Activated CD8-positive, alpha-beta memory T cell treated with anti-CD3 and anti-CD28 coated beads for 48 hours (primary cell): ENCODE data around the gene COL6A2.
"Not testable (repeated sequence)": the region's sequence is repeated elsewhere in the genome, so short reads cannot be mapped to it uniquely, and the experiment has no call there.

ENCODE experiments used
- DNase-seq, 3 experiments: peaks; one replicate each; pipeline ENCODE4 v3.0.0-alpha.2; 2020; ENCODE audit warnings: low read depth in 2 of 3, low spot score in 2 of 3

Gene COL6A2

GRCh38 chr21:46060596-46061061 lies 37.3 kb upstream of the COL6A2 start:
- peak in 1 of 3 experiments; percentile 44 for DNase-seq

DNA sequence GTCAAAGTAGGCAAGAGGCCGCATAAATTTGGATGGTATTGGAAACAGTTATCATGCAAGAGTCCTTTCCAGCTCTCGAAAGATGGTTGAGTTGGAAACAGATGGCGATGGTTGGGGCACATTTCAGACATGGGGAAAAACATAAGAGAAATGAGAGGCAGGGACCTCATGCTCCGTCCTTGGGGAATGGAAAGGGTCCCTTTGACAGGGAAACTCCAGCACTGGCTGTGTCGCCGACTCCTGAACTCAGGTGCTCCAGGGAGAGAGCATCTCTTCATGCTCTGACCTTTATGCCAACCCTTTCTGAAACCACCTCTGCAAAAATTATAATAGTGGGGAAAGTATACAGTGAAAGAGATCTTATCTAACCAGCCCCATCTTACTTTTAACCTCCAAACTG lies 36.8 kb upstream of the COL6A2 start:
- no peak for DNase-seq

- no peak for DNase-seq
Observed at GRCh38 chr21:46061518-46061917, 36.4 kb upstream of the COL6A2 start.

DNA sequence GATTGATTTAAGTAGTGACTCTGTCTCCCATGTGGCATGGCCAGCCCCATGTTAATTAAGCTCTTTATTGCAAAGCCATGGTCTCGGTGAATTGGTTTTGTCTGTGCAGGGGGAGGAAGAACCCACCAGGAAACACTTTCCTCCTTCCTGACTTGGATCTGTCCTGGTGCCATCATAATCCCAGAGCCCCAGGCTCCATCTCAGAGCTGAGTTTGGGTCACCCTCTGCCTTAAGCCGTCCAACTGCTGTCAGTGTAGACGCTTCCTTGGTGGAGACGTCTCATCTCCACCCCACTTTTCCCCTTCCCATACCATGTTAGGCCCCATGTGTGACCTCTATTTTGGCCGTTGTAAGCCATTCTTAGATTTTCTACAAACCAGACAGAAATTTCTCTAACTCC lies 36.0 kb upstream of the COL6A2 start:
- DNase-seq = no peak

- DNase-seq = no peak
Observed at GRCh38 chr21:46062471-46063211, 35.3 kb upstream of the COL6A2 start.

GRCh38 chr21:46063227-46063626 lies 34.7 kb upstream of the COL6A2 start:
- DNase-seq = no peak

- no peak for DNase-seq
Observed at GRCh38 chr21:46063734-46064680, 33.9 kb upstream of the COL6A2 start.

DNA sequence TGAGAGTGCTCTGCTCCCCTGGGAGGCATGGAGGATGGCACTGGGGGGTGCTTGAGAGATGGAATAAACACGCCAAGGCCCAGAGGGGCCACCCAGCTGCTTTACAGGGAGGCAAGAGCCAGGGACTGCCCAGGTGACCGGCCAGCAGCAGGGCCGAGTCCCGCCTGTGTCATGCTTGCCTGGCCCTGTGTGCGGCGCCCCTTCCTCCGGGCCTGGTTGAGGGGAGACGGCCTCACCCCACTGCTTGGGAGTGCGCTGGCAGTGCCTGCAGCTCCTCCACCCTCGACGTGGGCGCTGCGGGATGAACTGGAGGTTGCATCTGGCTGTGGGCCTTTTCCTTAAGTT lies 33.1 kb upstream of the COL6A2 start:
- DNase-seq = no peak

DNA sequence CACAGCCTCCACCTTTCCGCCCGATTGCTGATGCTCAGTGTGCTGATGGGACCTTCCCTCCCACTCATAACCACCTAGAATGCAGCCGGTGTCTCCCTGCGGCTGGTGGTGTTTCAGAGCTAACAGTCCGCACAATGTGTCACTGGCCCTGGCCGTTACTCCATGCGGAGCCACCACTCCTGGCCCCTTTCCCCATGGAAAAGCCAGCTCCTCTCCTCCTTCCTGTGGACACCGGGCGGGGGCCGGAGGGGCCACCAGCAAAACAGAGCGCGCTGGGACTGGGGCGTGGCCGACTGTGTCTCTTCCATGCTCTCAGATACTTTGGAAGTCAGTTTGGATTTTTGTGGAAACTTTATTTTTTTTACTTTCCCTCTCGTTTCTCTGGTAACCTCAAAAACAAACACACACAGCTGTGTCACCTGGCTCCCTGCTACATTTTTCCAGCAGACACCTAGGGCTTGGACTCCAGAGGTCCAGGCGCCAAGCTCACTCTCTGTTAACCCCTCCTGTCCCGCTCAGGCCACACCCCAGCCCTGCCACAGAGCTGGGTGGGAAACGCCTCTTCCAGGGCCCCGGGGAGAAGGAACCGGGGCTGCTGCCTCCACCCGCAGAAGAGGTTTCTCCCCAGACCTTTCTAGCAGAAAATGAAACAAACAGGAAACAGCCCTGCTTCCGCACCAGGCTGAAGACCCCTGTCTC lies 32.5 kb upstream of the COL6A2 start:
- DNase-seq = no peak

GRCh38 chr21:46065914-46066551 lies 31.9 kb upstream of the COL6A2 start:
- DNase-seq = no peak

DNA sequence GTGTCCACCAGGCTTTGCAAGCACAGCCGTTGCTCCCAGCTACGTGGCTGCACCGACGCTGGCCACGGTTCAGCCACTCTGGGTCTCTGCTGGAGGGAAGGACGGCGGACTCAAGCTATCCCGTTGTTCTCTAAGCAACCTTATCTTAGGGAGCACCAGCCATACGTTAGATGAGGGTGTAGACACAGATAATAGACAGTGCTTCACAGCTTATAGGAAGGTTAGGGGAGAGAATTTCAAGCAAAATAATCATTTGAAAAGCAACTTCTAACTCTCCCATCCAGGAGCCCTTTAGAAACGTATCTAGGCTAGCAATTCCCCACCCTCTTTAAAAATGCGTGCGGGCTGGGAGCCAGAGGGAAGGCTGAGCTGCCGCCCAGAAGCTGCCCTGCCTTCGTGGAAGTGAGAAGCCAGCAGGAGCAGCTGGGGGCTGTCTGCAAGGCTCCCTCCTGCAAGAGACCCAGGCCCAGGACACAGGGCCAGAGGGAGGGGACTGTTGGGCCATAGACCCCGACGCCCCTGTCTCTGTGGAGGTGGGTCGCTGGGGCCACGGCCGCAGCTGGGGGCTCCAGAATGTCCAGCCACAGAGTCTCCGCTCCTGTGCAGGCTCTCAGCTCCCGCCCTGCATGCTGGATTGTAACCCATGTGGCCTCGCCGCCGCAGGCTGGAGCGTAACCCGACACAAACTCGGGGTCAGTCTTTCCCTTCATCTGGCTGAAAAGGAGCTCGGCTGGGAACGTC lies 31.2 kb upstream of the COL6A2 start:
- DNase-seq = no peak

DNA sequence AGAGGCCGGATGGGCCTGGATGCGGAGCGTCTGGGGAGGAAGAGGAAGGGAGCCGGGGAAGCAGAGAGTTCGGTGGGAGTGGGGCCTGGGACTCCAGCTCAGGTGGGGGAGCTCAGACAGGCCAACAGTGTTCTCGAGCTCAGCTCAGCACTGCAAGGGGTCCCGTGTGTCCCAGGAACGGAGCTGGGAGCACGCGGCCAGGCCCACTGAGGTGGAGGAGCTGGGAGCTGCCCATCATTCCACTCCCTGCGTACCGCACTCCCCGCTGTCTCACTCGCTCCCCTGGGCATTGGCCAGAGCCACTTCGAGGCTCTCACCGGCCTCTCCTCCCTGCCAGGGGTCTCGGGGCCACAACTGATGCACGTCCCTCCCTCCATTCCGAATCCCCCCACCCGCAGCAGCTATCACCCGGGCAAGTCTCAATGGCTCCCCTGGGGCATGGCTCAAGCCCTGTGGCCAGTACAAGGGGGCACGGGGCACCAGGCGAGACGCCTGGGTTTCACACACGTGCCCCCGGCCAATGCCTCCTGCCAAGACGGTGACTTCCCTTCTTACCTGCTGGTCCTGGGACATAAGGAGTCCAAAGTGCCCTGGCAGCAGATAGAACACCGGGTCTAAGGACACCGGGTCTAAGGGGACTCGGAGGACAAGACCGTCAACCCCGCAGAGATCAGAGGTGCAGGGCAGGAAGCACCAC lies 30.3 kb upstream of the COL6A2 start:
- no peak for DNase-seq

GRCh38 chr21:46068516-46069079 lies 29.3 kb upstream of the COL6A2 start:
- DNase-seq = no peak

GRCh38 chr21:46069166-46069565 lies 28.7 kb upstream of the COL6A2 start:
- no peak for DNase-seq

DNA sequence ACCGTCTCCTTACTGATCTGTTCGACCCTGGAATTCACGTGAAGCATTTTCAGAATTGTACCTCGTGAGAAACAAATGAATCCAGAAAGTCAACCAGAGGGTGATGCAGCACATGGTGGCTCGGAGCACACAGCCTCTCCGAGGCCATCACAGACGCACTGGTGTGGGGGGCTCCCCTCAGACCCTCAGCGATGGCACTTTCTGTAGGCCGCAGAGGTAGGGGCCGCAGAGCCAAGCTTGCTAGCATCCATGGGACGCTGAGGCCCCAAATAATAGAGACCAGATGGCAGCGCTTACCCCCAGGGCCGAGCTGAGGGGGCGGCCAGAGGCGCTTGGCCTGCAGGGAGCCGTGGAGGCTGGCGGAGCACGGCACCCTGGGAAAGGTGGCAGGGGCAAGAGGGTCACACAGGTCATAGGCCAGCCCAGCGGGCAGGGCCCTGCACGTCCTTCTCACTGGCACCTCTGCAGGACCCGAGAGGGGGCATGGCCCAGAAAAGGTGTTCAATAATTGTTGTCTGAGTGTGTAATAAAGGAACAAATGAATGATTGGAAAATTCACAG lies 28.1 kb upstream of the COL6A2 start:
- no peak for DNase-seq

- no peak for DNase-seq
Observed at GRCh38 chr21:46071082-46071481, 26.8 kb upstream of the COL6A2 start.

- not testable (repeated sequence) for DNase-seq
Observed at GRCh38 chr21:46076724-46077123, 21.2 kb upstream of the COL6A2 start.

DNA sequence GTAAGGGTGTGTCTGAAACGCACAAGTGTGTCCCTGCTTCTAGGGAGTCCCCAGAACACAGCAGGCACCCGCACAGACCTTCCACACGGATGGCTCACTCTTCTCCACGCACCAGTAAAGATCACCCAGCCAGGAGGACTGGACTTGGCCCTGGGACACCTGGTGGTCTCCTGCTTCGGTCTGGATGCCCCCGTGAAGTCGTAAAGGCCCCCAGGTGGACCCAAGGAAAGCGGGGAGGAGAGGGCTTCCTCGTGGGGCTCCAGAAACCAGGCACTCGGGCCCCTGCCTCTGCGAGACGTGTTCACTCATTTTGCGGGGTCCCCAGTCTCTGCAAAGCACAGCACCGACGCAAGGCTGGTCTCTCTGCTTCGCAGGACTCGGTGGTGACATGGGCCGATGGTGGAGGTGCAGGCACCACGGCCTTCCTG lies 20.2 kb upstream of the COL6A2 start:
- no peak for DNase-seq

DNA sequence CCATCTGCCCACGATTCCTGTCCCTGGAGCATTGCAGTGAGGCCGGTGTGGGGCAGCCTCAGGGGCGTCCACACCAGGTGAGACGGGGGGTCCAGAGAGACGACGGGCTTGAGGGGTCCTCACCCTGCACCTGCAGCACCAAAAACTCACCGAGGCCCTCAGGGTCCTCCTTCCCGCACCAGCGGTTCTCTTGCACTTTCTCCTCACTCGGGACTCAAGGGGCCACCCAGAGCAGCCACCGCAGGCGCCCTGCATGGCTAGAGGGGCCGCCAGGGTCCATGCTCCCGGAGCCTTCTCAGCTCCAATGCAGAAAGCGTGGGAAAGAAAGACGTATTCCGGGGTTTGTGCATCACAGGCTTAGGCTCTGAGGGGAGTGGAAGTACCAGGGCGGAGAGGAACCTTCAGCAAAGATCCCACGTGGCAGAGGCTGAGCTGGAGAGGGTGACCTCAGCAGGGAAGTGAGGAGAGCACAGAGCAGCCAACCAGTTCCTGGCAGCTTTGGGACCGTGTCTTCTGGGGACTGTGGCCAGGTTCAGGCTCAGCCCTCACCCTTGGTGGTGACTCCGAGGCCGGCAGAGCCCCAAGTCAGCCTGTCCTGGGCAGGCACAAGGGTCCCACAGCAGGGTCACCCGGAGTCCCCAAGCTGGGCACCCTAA lies 19.5 kb upstream of the COL6A2 start:
- DNase-seq = no peak
